Suprapubic skin (tissue), 4 donors: ENCODE measurements around the gene PRKN.

Source experiments
- CTCF ChIP-seq, 2 donors: fragments of 200-600 bp in 1 of 2; fragments of 450-650 bp in 1 of 2; sonication (generic) in 1 of 2; IDR thresholded peaks; one replicate each; pipeline ENCODE4 v1.5.1; 2016 to 2019; ENCODE audit warnings: antibody characterized with exemption in 2 of 2, mild to moderate bottlenecking in 1 of 2, moderate library complexity in 1 of 2
- EP300 ChIP-seq: sonication (generic); formaldehyde crosslinking; IDR thresholded peaks from one replicate; pipeline ENCODE4 v1.6.1; 2017; ENCODE audit warnings: antibody characterized with exemption
- POLR2A ChIP-seq, 2 donors: fragments of 450-650 bp; IDR thresholded peaks; one replicate each; pipeline ENCODE4 v1.6.1; 2017; ENCODE audit warnings: antibody characterized with exemption in 2 of 2, mild to moderate bottlenecking in 2 of 2, moderate library complexity in 2 of 2
- POLR2AphosphoS5 ChIP-seq, 3 donors: sonication (generic); formaldehyde crosslinking; IDR thresholded peaks; one replicate each; pipeline ENCODE4 v1.6.1; 2017; ENCODE audit warnings: antibody characterized with exemption in 3 of 3

DNA sequence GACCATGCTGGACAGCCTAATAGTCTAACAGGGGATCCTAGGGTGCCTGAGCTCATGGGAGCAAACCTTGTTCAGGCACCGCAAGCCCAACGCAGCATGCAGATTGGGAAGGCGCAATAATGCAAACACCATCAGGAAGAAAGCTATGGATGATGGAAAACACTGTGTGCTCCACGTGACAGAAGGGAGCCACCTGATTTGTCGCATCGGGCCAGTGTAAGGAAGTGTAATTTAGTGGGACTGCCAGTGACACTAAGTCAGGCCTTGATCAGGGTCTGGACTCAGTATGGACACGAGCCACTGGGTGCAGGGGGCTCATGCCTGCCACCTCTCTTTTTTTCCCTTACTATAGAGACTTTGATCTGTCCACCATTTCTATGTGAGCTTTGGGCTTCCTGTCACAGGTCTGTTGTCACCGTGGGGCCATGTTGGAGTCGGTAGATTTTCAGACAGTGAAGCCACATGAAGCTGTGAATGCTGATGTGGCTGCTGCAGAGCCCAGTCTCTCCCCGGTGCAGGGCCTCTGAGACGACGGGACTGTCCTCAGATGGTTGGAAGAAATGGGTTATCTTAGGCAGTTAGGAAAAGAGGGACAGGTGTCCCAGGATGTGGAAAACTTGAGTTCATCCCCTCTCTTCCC lies 1379.5 kb downstream of the PRKN start:
- TF ChIP-seq CTCF (IDR thresholded peaks at IDR 0.05) (no peak), POLR2A (IDR thresholded peaks at IDR 0.05) (no peak), POLR2AphosphoS5 (IDR thresholded peaks at IDR 0.05) (no peak), EP300 (no peak)
